Neural crest cell (in vitro differentiated cells): Measurements from ENCODE around the gene JDP2. TPM values are rescaled to one million over a fixed set of nuclear protein-coding genes. Genes with fewer than 3 reads are reported as not detected.

ENCODE experiments used
- DNase-seq: peaks from one replicate; pipeline ENCODE4 v3.0.0; 2021; ENCODE audit warnings: low read depth, mixed read lengths, low spot score
- H3K27ac Mint-ChIP-seq: one replicate; pipeline ENCODE4 v1.8.0; 2021; ENCODE audit warnings: mild to moderate bottlenecking, mixed read lengths; ENCODE audit not compliant: unreplicated experiment
- H3K27me3 Mint-ChIP-seq: 2 replicates; pipeline ENCODE4 v1.8.0; 2021; ENCODE audit warnings: low read depth, mild to moderate bottlenecking, mixed read lengths
- H3K36me3 Mint-ChIP-seq: 2 replicates; pipeline ENCODE4 v1.8.0; 2021; ENCODE audit warnings: low read depth, mild to moderate bottlenecking, mixed read lengths
- H3K4me1 Mint-ChIP-seq: 2 replicates; pipeline ENCODE4 v1.8.0; 2021; ENCODE audit warnings: mixed read lengths
- H3K4me3 Mint-ChIP-seq: one replicate; pipeline ENCODE4 v1.8.0; 2021; ENCODE audit warnings: mild to moderate bottlenecking, mixed read lengths
- H3K9me3 Mint-ChIP-seq: 2 replicates; pipeline ENCODE4 v1.8.0; 2021; ENCODE audit warnings: mixed read lengths
- CTCF ChIP-seq: fragments of 200-600 bp; sonication (generic); conservative IDR thresholded peaks from 2 replicates; pipeline ENCODE4 v1.5.0; 2021; ENCODE audit warnings: antibody characterized with exemption, mild to moderate bottlenecking
- total RNA-seq: library from RNA; stranded (reverse); gene quantifications from 2 replicates; pipeline ENCODE4 v1.2.1, GENCODE V29; 2021

JDP2 gene
- total RNA-seq, 1 donor from 2014 or later = 2.6 TPM

GRCh38 chr14:75457648-75458165, 29.9 kb downstream of the JDP2 start:
- no peaks in the 10 kb centered on the region for H3K36me3 Mint-ChIP-seq
- DNase-seq = no peak
- no peak for TF ChIP-seq CTCF

GRCh38 chr14:75458305-75458704, 30.5 kb downstream of the JDP2 start:
- peaks cover 25% of the 10 kb centered on the region for H3K4me1 Mint-ChIP-seq
- H3K9me3 Mint-ChIP-seq = no peaks in the 10 kb centered on the region
- H3K4me3 Mint-ChIP-seq = no peak overlapping the region
- H3K36me3 Mint-ChIP-seq = no peaks in the 10 kb centered on the region
- no peak for DNase-seq
- no peak overlapping the region for H3K27ac Mint-ChIP-seq
- no peaks in the 10 kb centered on the region for H3K27me3 Mint-ChIP-seq
- no peak for TF ChIP-seq CTCF

More at GRCh38 chr14:75457648-75458165, 29.9 kb downstream of the JDP2 start:
- Mint-ChIP-seq H3K4me1 (peaks cover 31% of the 10 kb centered on the region), H3K4me3 (no peak overlapping the region), H3K9me3 (no peaks in the 10 kb centered on the region), H3K27me3 (no peaks in the 10 kb centered on the region), H3K27ac (no peak overlapping the region)

GRCh38 chr14:75459099-75459741, 31.4 kb downstream of the JDP2 start:
- DNase-seq = no peak
- Mint-ChIP-seq H3K27me3 (no peaks in the 10 kb centered on the region), H3K9me3 (no peaks in the 10 kb centered on the region), H3K36me3 (no peaks in the 10 kb centered on the region), H3K27ac (no peak overlapping the region), H3K4me1 (peaks cover 18% of the 10 kb centered on the region), H3K4me3 (no peak overlapping the region)
- TF ChIP-seq CTCF = no peak

- no peak overlapping the region for H3K27ac Mint-ChIP-seq
Observed at GRCh38 chr14:75459791-75460190, 32.0 kb downstream of the JDP2 start.

GRCh38 chr14:75460394-75460793, 32.6 kb downstream of the JDP2 start:
- DNase-seq = no peak
- Mint-ChIP-seq H3K4me1 (peaks cover 18% of the 10 kb centered on the region), H3K9me3 (no peaks in the 10 kb centered on the region), H3K4me3 (no peak overlapping the region), H3K27me3 (no peaks in the 10 kb centered on the region), H3K27ac (no peak overlapping the region), H3K36me3 (no peaks in the 10 kb centered on the region)
- TF ChIP-seq CTCF = no peak

More at GRCh38 chr14:75459791-75460190, 32.0 kb downstream of the JDP2 start:
- Mint-ChIP-seq H3K36me3 (no peaks in the 10 kb centered on the region), H3K9me3 (no peaks in the 10 kb centered on the region), H3K4me3 (no peak overlapping the region), H3K27me3 (no peaks in the 10 kb centered on the region), H3K4me1 (peaks cover 18% of the 10 kb centered on the region)
- no peak for DNase-seq
- no peak for TF ChIP-seq CTCF
